Measurements from ENCODE around the gene KCNH4. TPM values are rescaled to one million over a fixed set of nuclear protein-coding genes. Genes with fewer than 3 reads are reported as not detected.

KCNH4 gene
- total RNA-seq, 2 experiments from 2014 or later = not detected

DNA sequence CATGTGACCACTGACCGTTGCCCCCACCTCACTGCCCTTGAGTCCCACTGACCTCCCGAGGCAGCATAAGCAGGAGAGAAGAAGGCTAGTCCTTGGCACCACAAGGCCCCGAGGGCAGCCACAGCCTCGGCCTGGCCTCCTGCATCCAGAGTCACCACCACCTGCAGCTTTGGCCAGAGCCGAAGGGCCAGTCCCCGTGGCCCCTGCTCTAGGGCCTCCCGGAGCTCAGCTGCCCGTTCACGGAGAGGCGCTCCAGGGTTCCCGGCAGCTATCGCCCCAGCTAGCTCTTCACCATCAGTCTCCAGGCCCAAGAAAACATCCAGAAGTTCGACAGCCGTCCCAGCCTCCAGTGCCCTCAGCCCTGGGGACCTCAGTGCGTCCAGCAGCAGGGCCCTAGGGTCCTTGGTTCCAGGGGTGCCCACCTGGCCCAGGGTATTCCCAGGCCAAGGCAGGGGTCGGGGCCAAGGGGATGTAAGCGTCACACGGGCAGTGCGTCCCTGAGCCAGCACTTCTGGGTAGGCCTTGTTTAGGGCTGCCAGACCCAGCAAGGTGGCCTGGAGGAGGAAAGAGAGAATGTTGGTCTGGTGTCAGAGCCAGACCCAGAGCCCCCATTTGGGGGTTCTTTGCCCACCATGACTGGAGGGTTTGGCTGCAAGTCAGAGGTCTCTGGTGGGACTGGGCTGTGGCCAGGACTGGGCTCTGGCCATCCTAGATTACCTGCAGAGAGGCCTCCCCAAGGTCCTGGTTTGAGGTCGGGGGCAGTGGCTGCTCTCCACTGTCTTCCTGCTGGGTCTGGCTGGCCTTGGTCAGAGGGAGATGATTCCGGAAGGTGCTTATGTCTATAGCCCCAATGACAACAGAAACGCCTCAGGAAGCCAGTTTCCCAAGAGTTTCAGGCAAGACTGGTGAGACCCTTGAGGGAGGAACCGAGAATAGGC is 11.5 kb upstream of the KCNH4 start:
- ChIA-PET POLR2A (no interaction called here), CTCF (ENCODE audit: unreplicated experiment) (no interaction called here)
- intact Hi-C loops (cut with micrococcal nuclease; ENCODE audit: unreplicated experiment) = no loop called here
- H3K4me2 ChIP-seq (ENCODE audit: low read length) = peak overlapping the region; percentile 96
- no TSS peak for BruUV-seq (replicated peaks)
- no peaks in the 10 kb centered on the region for H3K9me3 ChIP-seq (ENCODE audit: low read length)
- H3K79me2 ChIP-seq (ENCODE audit: insufficient read depth, low read depth, low read length) = no peaks in the 10 kb centered on the region; the same call in none of the 2 replicates
- H3K4me1 ChIP-seq (ENCODE audit: insufficient read depth, low read length, poor library complexity, severe bottlenecking) = peaks cover 12% of the 10 kb centered on the region
- no peak for TF ChIP-seq EZH2phosphoT487 (IDR thresholded peaks at IDR 0.05; ENCODE audit: borderline replicate concordance, low read depth, low read length)
- TF ChIP-seq, protein P1, sequence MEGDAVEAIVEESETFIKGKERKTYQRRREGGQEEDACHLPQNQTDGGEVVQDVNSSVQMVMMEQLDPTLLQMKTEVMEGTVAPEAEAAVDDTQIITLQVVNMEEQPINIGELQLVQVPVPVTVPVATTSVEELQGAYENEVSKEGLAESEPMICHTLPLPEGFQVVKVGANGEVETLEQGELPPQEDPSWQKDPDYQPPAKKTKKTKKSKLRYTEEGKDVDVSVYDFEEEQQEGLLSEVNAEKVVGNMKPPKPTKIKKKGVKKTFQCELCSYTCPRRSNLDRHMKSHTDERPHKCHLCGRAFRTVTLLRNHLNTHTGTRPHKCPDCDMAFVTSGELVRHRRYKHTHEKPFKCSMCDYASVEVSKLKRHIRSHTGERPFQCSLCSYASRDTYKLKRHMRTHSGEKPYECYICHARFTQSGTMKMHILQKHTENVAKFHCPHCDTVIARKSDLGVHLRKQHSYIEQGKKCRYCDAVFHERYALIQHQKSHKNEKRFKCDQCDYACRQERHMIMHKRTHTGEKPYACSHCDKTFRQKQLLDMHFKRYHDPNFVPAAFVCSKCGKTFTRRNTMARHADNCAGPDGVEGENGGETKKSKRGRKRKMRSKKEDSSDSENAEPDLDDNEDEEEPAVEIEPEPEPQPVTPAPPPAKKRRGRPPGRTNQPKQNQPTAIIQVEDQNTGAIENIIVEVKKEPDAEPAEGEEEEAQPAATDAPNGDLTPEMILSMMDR (conservative IDR thresholded peaks at IDR 0.05; ENCODE audit: low read length) = no peak
- peak overlapping the region; percentile 72 for H3K4me3 ChIP-seq (ENCODE audit: low read depth, low read length, poor library complexity, severe bottlenecking)
- no peak for DNase-seq (ENCODE audit: low spot score)
- no peaks in the 10 kb centered on the region for H3K9me2 ChIP-seq (ENCODE audit: insufficient read depth, low read length)
- no peak overlapping the region for H2AFZ ChIP-seq (ENCODE audit: low read length)
- no peaks in the 10 kb centered on the region for H4K20me1 ChIP-seq (ENCODE audit: insufficient read depth, low read length)
- H3K27ac ChIP-seq (ENCODE audit: low read depth, low read length, poor library complexity, severe bottlenecking) = no peak overlapping the region
- H3K36me3 ChIP-seq (ENCODE audit: insufficient read depth, low read length) = no peaks in the 10 kb centered on the region

DNA sequence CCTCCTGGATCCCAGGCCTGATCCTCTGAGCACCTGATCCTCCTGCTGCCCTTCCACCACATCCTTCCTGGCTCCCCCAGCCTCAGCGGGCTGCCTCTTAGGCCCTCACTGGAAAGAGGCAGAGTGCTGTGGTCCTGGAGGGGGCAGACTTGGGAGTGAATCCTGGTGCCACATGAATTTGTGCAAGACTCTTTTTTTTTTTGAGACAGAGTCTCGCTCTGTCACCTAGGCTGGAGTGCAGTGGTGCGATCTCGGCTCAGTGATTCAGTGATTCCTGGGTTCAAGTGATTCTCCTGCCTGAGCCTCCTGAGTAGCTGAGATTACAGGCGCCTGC is 10.3 kb upstream of the KCNH4 start:
- H2AFZ ChIP-seq (ENCODE audit: low read length) = no peak overlapping the region
- ChIA-PET CTCF (ENCODE audit: unreplicated experiment) (no interaction called here), POLR2A (no interaction called here)
- no peak for DNase-seq (ENCODE audit: low spot score)
- peaks cover 12% of the 10 kb centered on the region for H3K4me1 ChIP-seq (ENCODE audit: insufficient read depth, low read length, poor library complexity, severe bottlenecking)
- no peak overlapping the region for H3K4me3 ChIP-seq (ENCODE audit: low read depth, low read length, poor library complexity, severe bottlenecking)
- no peak overlapping the region for H3K4me2 ChIP-seq (ENCODE audit: low read length)
- no peaks in the 10 kb centered on the region for H3K9me3 ChIP-seq (ENCODE audit: low read length)
- no peaks in the 10 kb centered on the region; the same call in 1 of the 2 replicates for H3K79me2 ChIP-seq (ENCODE audit: insufficient read depth, low read depth, low read length)
- no TSS peak for BruUV-seq (replicated peaks)
- TF ChIP-seq EZH2phosphoT487 (IDR thresholded peaks at IDR 0.05; ENCODE audit: borderline replicate concordance, low read depth, low read length) = no peak
- TF ChIP-seq, protein P1 (conservative IDR thresholded peaks at IDR 0.05; ENCODE audit: low read length) = no peak
- H4K20me1 ChIP-seq (ENCODE audit: insufficient read depth, low read length) = no peaks in the 10 kb centered on the region
- no peaks in the 10 kb centered on the region for H3K36me3 ChIP-seq (ENCODE audit: insufficient read depth, low read length)
- H3K9me2 ChIP-seq (ENCODE audit: insufficient read depth, low read length) = no peaks in the 10 kb centered on the region
- H3K27ac ChIP-seq (ENCODE audit: low read depth, low read length, poor library complexity, severe bottlenecking) = no peak overlapping the region
- intact Hi-C loops (cut with micrococcal nuclease; ENCODE audit: unreplicated experiment) = no loop called here

All from OCI-LY7 (cell line).